ENCODE data around the gene ATL2.

- TF ChIP-seq CTCF (IDR thresholded peaks at IDR 0.05; ENCODE audit: borderline replicate concordance, extremely low read depth, low read length, poor library complexity, severe bottlenecking) (no peak), EZH2 (IDR thresholded peaks at IDR 0.05; ENCODE audit: borderline replicate concordance, low read depth, low read length, severe bottlenecking) (no peak)
Observed at GRCh38 chr2:38386821-38387220, 9.7 kb upstream of the ATL2 start.

Measured in DND-41 (cell line).